ENCODE data around the gene WDR19.

GRCh38 chr4:39179681-39180080 is 2.6 kb upstream of the WDR19 start:
- TF ChIP-seq, protein P1, sequence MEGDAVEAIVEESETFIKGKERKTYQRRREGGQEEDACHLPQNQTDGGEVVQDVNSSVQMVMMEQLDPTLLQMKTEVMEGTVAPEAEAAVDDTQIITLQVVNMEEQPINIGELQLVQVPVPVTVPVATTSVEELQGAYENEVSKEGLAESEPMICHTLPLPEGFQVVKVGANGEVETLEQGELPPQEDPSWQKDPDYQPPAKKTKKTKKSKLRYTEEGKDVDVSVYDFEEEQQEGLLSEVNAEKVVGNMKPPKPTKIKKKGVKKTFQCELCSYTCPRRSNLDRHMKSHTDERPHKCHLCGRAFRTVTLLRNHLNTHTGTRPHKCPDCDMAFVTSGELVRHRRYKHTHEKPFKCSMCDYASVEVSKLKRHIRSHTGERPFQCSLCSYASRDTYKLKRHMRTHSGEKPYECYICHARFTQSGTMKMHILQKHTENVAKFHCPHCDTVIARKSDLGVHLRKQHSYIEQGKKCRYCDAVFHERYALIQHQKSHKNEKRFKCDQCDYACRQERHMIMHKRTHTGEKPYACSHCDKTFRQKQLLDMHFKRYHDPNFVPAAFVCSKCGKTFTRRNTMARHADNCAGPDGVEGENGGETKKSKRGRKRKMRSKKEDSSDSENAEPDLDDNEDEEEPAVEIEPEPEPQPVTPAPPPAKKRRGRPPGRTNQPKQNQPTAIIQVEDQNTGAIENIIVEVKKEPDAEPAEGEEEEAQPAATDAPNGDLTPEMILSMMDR (IDR thresholded peaks at IDR 0.05), result no peak
- TF ChIP-seq SIN3A (IDR thresholded peaks at IDR 0.05; ENCODE audit: borderline replicate concordance, insufficient read depth, low read depth, low read length) (no peak), POLR2AphosphoS5 (IDR thresholded peaks at IDR 0.05; ENCODE audit: low read depth, low read length) (no peak)
- TF ChIP-seq, protein P2, sequence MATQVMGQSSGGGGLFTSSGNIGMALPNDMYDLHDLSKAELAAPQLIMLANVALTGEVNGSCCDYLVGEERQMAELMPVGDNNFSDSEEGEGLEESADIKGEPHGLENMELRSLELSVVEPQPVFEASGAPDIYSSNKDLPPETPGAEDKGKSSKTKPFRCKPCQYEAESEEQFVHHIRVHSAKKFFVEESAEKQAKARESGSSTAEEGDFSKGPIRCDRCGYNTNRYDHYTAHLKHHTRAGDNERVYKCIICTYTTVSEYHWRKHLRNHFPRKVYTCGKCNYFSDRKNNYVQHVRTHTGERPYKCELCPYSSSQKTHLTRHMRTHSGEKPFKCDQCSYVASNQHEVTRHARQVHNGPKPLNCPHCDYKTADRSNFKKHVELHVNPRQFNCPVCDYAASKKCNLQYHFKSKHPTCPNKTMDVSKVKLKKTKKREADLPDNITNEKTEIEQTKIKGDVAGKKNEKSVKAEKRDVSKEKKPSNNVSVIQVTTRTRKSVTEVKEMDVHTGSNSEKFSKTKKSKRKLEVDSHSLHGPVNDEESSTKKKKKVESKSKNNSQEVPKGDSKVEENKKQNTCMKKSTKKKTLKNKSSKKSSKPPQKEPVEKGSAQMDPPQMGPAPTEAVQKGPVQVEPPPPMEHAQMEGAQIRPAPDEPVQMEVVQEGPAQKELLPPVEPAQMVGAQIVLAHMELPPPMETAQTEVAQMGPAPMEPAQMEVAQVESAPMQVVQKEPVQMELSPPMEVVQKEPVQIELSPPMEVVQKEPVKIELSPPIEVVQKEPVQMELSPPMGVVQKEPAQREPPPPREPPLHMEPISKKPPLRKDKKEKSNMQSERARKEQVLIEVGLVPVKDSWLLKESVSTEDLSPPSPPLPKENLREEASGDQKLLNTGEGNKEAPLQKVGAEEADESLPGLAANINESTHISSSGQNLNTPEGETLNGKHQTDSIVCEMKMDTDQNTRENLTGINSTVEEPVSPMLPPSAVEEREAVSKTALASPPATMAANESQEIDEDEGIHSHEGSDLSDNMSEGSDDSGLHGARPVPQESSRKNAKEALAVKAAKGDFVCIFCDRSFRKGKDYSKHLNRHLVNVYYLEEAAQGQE (IDR thresholded peaks at IDR 0.05; ENCODE audit: insufficient read depth in 1 of 2, low read depth in 2 of 2, low read length in 1 of 2), result no peak
